ENCODE measurements around the gene HSD17B4.
"Not testable (repeated sequence)": the region's sequence is repeated elsewhere in the genome, so short reads cannot be mapped to it uniquely, and the experiment has no call there.

The HSD17B4 gene

DNA sequence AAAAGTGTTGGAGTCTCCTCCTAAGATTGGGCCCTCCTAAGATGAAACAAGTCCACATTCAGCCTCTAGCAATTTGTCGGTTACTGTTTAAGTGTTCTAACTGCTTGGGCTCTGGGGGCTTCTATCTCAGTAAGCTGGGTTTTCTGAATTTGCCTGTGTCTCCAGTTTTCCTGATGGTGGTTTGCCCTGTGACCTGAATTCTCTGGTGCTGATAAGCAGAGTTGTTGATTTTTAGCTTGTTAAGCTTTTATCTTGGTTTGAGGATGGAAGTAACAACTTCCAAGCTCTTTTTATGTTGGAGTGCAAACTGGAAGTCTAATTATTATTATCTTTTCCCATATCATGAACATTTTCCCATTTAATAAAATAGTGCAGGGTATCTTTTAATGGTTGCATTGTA, 30.9 kb downstream of the HSD17B4 start:
- no peak for DNase-seq (ENCODE audit: low spot score)

DNA sequence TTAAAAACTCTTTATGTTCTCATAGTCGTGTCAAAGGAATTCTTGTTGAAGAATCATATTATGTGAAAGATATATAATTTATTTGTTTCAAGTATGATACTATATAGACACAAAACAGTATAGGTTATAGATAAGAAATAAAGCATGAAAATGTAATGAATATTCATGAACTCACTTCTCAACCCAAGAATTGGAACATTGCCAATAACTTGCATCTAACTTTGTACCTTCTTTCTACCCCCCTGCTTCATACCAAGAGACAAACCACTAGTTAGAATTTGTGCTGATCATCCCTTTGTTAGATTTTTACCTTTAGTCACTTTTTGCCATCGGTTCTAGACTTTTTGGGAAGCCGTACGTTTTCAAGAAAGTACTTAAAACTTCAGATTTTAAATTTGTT, 32.6 kb downstream of the HSD17B4 start:
- no peak for DNase-seq (ENCODE audit: low spot score)

DNA sequence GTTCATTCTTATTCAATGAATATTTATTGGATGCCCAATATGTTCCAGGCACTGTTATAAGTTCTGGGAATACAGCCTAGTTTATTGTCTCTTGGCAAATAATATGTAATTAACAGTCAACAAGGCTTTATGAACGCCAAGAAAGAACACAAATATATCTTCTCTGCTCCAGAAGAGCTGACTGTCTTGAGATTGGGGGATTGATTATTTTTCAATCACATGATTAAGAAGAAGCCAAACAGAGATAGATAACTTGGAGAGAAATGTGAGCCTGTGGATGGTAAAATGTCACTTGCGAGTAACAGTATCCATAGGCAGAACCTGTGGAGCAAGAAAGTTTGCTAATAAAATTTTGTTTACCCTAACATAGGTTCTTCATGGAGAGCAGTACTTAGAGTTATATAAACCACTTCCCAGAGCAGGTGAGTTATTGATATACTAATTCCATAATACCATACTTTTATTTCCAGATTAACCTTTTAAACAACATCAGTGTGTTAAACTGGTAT, 49.4 kb downstream of the HSD17B4 start:
- no peak for DNase-seq (ENCODE audit: low spot score)

DNA sequence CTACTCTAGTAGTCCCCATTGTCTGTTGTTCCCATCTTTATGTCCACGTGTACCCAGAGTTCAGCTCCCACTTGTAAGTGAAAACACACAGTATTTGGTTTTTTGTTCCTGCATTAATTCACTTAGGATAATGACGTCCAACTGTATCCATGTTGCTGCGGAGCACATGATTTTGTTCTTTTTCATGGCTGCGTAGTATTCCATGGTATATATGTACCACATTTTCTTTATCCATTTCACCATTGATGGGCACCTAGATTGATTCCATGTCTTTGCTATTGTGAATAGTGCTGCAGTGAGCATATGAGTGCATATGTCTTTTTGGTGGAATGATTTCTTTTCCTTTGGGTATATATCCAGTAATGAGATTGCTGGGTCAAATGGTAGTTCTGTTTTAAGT, 51.6 kb downstream of the HSD17B4 start:
- not testable (repeated sequence) for DNase-seq (ENCODE audit: low spot score)

DNA sequence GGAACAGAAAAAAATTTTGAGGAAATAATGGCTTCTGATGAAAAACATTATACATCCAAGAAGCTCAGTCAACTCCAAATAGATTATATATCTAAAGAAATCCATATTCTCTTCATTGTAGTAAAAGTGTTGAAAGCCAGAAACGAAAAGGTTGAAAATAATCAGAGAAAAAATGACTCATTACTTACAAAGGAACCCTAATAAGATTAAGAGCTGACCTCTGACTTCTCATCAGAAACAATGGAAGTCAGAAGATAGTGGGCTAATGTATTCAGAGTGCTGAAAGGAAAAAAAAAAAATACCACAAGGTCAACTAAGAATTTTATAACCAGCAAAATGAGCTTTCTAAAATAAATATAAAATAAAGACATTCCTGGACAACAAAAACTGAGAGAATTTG, 60.0 kb downstream of the HSD17B4 start:
- DNase-seq (ENCODE audit: low spot score): no peak

DNA sequence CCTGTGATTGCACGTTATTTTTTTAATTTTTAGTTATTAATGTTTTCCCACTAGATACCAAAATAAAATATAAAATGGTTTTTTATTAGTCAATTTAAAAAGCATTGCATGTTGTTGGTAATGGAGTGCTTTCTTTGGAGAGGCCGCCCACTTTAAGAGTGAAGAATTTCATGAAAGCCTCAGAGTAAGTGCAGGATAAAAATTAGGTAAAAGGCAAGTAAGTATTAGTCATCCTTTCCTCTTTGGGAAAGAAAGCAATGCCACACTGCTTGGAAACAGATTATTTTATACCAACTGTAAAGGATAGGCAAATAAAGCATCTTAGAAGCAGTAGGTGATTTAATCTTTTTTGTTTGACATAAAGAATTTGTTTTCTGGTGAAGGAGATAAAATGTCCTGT, 62.9 kb downstream of the HSD17B4 start:
- DNase-seq (ENCODE audit: low spot score): no peak

DNA sequence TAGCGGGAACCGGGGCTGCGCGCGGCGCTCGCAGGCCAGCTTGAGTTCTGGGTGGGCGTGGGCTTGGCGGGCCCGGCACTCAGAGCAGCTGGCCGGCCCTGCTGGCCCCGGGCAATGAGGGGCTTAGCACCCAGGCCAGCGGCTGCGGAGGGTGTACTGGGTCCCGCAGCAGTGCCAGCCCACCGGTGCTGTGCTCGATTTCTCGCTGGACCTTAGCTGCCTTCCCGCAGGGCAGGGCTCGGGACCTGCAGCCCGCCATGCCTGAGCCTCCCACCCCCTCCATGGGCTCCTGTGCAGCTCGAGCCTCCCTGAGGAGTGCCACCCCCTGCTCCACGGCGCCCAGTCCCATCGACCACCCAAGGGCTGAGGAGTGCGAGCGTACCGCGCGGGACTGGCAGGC, 64.8 kb downstream of the HSD17B4 start:
- not testable (repeated sequence) for DNase-seq (ENCODE audit: low spot score)

DNA sequence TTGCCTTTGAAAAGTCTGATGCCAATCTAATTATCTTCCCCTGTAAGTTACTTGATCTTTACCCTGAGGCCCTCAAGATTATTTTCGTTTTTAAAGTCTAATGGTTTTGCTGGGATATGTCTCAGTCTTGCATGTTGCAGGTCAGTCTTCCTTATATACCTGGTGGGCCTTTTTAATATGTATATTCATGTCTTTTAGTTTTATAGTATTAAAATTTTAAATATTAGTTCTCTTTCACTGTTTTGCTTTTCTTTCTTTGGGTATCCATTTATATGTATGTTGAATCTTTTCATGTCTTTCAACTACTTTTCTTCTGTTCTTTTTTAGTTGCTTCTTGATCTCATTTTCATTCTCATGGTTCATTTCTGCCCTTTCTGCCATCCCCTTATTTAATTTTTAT, 68.9 kb downstream of the HSD17B4 start:
- no peak for DNase-seq (ENCODE audit: low spot score)

DNA sequence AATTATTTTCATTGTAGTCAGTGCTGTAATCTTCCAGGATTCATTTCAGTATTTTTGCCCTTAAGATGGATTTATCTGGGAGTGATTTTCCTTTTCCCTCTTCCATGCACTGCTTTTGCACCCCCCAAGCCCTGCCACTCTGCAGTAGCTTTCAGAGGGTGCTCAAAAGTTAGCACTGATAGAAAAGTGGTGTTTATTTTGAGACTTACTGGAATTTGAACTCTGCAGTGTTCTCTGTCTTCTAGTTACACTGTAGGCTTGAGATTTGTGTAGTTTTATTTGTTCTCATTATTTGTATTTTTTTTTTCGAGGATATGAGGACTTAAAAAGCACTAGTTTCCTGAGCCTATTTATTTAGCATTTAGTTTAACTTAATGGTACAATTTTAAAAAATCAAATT, 70.5 kb downstream of the HSD17B4 start:
- no peak for DNase-seq (ENCODE audit: low spot score)

DNA sequence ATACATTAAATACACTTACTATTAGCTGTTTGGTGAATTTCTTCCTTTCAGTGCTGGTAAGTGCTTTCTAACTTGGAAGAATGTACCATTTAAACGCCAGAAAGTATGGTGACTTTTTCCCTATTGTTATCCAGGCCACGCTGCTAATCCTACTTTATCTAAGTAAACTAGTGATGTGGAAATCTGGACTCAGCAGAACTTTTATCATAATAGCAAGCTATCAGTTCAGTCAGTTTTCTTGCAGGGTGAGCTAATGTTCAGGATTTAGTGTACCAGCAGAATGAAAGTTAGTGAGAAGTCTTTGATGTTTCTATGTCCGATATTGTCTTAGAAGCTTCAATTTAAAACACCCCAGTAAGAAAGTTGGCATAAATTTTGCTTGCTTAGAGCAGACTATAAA, 72.2 kb downstream of the HSD17B4 start:
- DNase-seq (ENCODE audit: low spot score): no peak

DNA sequence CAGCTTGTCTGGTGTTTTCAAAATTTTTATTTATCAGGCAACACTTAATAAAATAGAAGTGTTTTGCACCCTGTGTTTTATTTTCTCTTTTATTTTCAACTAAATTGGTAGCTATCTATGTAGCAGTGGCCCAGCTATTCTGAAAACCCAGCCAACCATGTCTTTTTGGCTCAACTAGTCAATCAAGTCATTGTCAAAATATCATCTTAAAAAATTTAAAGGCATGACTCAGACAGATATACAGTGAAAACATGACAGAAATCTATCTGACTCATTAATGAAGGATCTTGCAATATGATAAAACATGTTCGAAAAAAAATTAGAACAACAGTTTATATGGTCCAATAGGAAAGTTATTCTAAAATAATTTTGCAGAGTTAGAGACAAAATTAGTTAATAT, 75.1 kb downstream of the HSD17B4 start:
- peak; percentile 4 for DNase-seq (ENCODE audit: low spot score)

DNA sequence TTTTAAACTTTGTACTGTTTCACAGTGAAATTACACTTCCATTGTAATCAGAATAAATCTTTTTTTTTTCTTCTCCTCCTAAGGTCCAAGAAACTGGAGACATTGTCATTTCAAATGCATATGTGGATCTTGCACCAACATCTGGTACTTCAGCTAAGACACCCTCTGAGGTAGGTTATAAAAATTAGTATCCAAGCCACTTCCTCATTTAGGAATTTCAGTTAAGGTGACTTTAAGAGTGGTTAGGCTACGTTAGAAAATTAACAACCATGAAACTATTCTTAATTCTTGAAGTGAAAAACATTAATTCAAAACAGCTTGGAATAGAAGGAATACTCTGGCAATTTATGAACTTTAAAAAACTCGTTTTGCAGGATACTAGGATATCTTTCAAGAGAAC, 77.5 kb downstream of the HSD17B4 start:
- no peak for DNase-seq (ENCODE audit: low spot score)

DNA sequence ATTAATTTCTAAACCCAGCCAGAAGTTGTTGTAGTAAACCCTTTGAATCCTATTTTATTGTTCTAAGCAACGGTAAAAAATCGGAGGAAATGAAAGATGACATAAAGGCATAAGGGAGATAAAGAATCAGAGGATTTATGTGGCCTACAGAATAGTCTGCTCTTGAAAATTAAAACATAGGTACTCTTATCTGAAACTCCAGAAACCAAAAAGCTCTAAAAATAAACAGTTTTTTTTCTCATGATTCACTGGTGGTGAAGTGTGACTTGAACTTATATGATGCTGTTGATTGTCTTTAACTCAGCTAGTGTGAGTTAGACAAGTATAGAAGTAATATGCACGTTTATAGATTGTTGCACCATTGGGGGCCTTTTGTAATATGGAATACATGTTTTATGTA, 80.3 kb downstream of the HSD17B4 start:
- no peak for DNase-seq (ENCODE audit: low spot score)

DNA sequence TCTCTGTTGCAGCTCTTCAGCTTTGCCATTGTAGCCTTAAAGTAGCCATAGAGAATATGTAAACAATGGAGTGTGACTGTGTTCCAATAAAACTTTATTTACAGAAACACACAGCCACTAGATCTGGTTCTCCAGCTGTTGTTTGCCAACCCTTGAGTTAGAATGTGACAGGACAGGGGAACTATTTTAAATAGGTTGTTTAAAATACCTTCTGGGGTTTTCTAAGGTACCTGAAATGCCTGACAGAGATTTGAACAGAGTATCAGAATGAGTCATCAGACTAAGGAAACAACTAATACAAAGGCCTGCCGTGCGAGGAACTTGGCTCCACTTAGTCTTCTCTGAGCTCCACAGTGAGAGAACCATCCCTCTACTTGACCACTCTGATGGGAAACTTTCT, 85.4 kb downstream of the HSD17B4 start:
- no peak for DNase-seq (ENCODE audit: low spot score)

DNA sequence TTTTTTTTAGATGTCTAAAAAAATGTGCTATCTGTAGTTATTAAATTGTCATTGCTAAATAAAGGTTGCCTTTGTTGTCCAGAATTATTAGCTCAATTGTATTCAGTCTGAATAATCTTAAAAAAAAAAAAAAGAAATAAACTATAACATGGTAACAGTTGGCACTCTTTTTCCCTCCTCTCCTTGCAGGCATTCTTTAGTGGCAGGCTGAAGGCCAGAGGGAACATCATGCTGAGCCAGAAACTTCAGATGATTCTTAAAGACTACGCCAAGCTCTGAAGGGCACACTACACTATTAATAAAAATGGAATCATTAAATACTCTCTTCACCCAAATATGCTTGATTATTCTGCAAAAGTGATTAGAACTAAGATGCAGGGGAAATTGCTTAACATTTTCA, 89.4 kb downstream of the HSD17B4 start:
- DNase-seq (ENCODE audit: low spot score): no peak

DNA sequence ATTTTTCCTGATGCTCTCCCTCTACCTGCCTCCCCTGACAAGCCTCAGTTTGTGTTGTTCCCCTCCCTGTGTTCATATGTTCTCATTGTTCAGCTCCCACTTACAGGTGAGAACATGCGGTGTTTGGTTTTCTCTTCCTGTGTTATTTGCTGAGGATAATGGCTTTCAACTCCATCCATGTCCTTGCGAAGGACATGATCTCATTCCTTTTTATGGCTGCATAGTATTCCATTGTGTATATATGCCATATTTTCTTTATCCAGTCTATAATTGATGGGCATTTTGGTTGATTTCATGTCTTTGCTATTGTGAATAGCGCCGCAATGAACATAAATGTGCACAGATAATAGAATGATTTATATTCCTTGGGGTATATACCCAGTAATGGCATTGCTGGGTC, 99.5 kb downstream of the HSD17B4 start:
- DNase-seq (ENCODE audit: low spot score): no peak

DNA sequence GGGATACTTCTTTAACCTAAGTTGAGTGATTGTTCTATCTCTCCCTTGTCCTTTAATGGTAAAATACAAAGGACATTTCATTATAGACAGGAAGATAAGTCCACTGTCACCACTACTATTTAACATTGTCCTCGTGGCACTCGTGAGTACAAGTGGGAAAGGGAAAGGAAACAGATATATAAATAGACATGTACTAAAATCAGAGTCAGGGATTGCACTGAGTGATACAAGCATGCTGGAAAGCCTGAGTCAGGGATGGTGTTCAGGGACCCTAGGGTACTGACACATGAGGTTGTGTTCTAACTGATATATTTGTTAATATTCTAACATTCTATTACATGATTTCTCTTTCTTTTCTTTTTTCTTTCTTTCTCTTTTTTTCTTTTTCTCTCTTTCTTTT, 102.3 kb downstream of the HSD17B4 start:
- DNase-seq (ENCODE audit: low spot score): no peak

DNA sequence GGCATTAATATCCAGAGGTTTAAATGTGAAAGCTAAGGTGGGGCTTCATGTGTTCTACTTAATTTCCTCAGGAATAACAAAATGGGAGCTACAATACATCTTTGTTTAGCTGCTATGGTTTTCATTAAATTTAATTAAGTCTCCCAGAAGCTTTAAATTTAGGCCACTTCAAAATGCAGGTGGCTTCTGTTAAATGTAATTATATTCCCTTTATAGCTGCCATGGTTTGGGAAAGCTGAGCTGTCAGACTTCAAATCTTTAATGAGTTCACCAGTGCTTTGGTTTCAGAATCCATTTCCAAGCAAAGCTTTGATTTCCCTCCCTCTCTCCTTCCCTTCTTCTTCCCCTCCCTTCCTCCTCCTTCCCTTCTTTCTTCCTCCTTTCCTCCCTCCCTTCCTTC, 118.6 kb downstream of the HSD17B4 start:
- no peak for DNase-seq (ENCODE audit: low spot score)

DNA sequence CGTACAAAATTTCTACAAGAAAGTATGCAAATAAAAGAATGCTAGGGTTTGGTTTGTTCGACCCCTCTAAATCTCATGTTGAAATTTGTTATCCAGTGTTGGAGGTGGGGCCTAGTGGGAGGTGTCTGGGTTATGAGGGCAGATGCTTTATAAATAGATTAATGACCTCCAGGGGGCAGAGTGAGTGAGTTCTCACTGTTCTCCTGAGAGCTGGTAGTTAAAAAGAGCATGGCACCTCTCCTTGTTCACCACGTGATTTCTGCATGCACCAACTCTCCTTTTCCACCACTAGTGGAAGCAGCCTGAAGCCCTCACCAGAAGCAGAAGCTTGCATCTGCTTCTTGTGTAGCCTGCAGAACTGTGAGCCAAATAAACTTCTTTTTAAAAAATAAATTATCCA, 126.6 kb downstream of the HSD17B4 start:
- DNase-seq (ENCODE audit: low spot score): no peak

DNA sequence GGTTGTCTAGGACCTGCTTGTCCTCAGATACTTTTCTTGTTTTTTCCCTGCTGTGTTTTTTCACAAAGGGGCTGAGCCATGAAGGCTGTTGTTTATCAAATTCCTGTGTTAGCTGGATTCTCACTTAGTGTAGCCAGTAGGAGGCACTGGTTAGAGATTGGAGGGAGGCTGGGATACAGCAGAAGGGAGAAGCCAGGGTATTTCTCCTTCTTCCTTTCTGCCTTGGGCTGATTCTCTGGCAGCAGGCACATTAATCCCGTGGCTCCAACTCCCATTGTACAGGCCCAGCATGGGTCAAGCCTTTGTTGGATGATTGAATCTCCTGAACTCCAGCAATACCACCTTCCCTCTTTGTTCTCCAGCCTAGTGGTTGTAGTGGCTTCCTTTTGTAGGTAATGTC, 130.7 kb downstream of the HSD17B4 start:
- no peak for DNase-seq (ENCODE audit: low spot score)

DNA sequence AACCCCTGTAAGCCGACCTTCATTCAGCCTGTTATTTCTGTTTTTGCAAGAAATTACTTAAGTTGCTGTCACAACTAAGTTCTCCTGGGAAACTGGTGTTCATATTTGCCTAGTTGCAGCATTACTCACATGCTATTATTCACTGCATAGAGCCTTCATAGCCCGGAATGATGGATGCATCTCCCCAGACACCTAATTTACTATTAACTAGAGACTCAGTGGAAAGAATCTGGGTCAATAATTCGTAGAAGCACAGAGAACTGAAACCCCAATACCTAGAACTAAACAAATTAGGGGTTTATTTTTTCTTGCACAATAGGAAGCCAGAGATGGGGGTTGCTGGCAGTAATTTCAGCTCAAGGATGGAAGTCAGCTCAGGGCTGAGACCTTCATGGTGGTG, 131.4 kb downstream of the HSD17B4 start:
- DNase-seq (ENCODE audit: low spot score): no peak

Data from hepatic stellate cell (primary cell).